ENCODE results near the gene MRPL12. TPM values are rescaled to one million over a fixed set of nuclear protein-coding genes. Genes with fewer than 3 reads are reported as not detected.

The MRPL12 gene
- total RNA-seq, 1 experiment from 2014 or later = 37.0 TPM

- DNase-seq (ENCODE audit: low spot score) = no peak
Observed at GRCh38 chr17:81740395-81740961, 37.3 kb downstream of the MRPL12 start.

GRCh38 chr17:81741049-81741593, 38.0 kb downstream of the MRPL12 start:
- DNase-seq (ENCODE audit: low spot score) = no peak

GRCh38 chr17:81741594-81742452, 38.7 kb downstream of the MRPL12 start:
- no peak for DNase-seq (ENCODE audit: low spot score)

Other genes with a start within 250 kb of the MRPL12 start
- 5,134 and 6,456 TPM in 2 replicates for gene ACTG1, start 190.6 kb upstream of the MRPL12 start, total RNA-seq (2014; rRNA removed; shearing (Covaris generic))
- 0.81 and 1.7 TPM in 2 replicates for gene FSCN2, start 175.0 kb upstream of the MRPL12 start, total RNA-seq (2014; rRNA removed; shearing (Covaris generic))
- gene FAAP100, start 151.0 kb upstream of the MRPL12 start, total RNA-seq (2014; rRNA removed; shearing (Covaris generic)) = 29.7 and 39.9 TPM in 2 replicates
- 89.3 and 93.9 TPM in 2 replicates for gene NPLOC4, start 66.3 kb upstream of the MRPL12 start, total RNA-seq (2014; rRNA removed; shearing (Covaris generic))
- gene TSPAN10, start 66.2 kb upstream of the MRPL12 start, total RNA-seq (2014; rRNA removed; shearing (Covaris generic)) = 5.7 and 6.8 TPM in 2 replicates
- 1.1 and 2.0 TPM in 2 replicates for gene PDE6G, start 46.8 kb upstream of the MRPL12 start, total RNA-seq (2014; rRNA removed; shearing (Covaris generic))
- 42.0 and 58.8 TPM in 2 replicates for gene OXLD1, start 36.8 kb upstream of the MRPL12 start, total RNA-seq (2014; rRNA removed; shearing (Covaris generic))
- gene CCDC137, start 36.6 kb upstream of the MRPL12 start, total RNA-seq (2014; rRNA removed; shearing (Covaris generic)) = 18.5 and 21.7 TPM in 2 replicates
- 41.0 and 45.6 TPM in 2 replicates for gene ARL16, start 19.6 kb upstream of the MRPL12 start, total RNA-seq (2014; rRNA removed; shearing (Covaris generic))
- gene HGS, start 19.4 kb upstream of the MRPL12 start, total RNA-seq (2014; rRNA removed; shearing (Covaris generic)) = 144 and 199 TPM in 2 replicates
- 81.5 and 101 TPM in 2 replicates for gene SLC25A10, start 8.9 kb downstream of the MRPL12 start, total RNA-seq (2014; rRNA removed; shearing (Covaris generic))
- gene GCGR, start 100.8 kb downstream of the MRPL12 start, total RNA-seq (2014; rRNA removed; shearing (Covaris generic)) = not detected in 2 replicates
- 45.8 and 51.4 TPM in 2 replicates for gene MCRIP1, start 129.9 kb downstream of the MRPL12 start, total RNA-seq (2014; rRNA removed; shearing (Covaris generic))
- not detected in 2 replicates for gene PPP1R27, start 131.7 kb downstream of the MRPL12 start, total RNA-seq (2014; rRNA removed; shearing (Covaris generic))
- 1,091 and 1,235 TPM in 2 replicates for gene P4HB, start 157.2 kb downstream of the MRPL12 start, total RNA-seq (2014; rRNA removed; shearing (Covaris generic))
- gene ARHGDIA, start 168.0 kb downstream of the MRPL12 start, total RNA-seq (2014; rRNA removed; shearing (Covaris generic)) = 173 and 183 TPM in 2 replicates
- 376 and 393 TPM in 2 replicates for gene ALYREF, start 188.2 kb downstream of the MRPL12 start, total RNA-seq (2014; rRNA removed; shearing (Covaris generic))
- gene ANAPC11, start 188.4 kb downstream of the MRPL12 start, total RNA-seq (2014; rRNA removed; shearing (Covaris generic)) = 207 and 245 TPM in 2 replicates
- gene NPB, start 198.9 kb downstream of the MRPL12 start, total RNA-seq (2014; rRNA removed; shearing (Covaris generic)) = 0.77 and 1.8 TPM in 2 replicates
- gene PCYT2, start 208.0 kb downstream of the MRPL12 start, total RNA-seq (2014; rRNA removed; shearing (Covaris generic)) = 93.8 and 108 TPM in 2 replicates
- 34.9 and 47.0 TPM in 2 replicates for gene SIRT7, start 214.8 kb downstream of the MRPL12 start, total RNA-seq (2014; rRNA removed; shearing (Covaris generic))
- 30.1 and 37.6 TPM in 2 replicates for gene MAFG, start 224.4 kb downstream of the MRPL12 start, total RNA-seq (2014; rRNA removed; shearing (Covaris generic))
- 70.2 and 84.1 TPM in 2 replicates for gene PYCR1, start 233.9 kb downstream of the MRPL12 start, total RNA-seq (2014; rRNA removed; shearing (Covaris generic))
- not detected in 2 replicates for gene MYADML2, start 243.9 kb downstream of the MRPL12 start, total RNA-seq (2014; rRNA removed; shearing (Covaris generic))

Measured in A172 (cell line).